HCT116 (cell line): Measurements from ENCODE around the gene SHOC2. TPM values are rescaled to one million over a fixed set of nuclear protein-coding genes. Genes with fewer than 3 reads are reported as not detected.

Experiments
- ATAC-seq: fragments of 200-7000 bp; cut with Tn5 transposase; 2 replicates; pipeline ENCODE4 v1.9.1; 2020; ENCODE audit warnings: mild to moderate bottlenecking, moderate library complexity
- BruUV-seq: library from RNA; stranded (reverse); fragments of 400-500 nt; replicated peaks from 2 replicates; lab custom pipeline; 2021; lab: Mats Ljungman, UMichigan
- CTCF ChIA-PET: fragments of 300-600 bp; sonication (Branson Sonifier 250); formaldehyde crosslinking; loops from one replicate; lab custom pipeline; 2021; ENCODE audit warnings: antibody characterized with exemption; lab: Charles Lee
- POLR2A ChIA-PET: fragments of 300-600, 350-600 bp; sonication (Branson Sonifier 250); formaldehyde crosslinking; loops from one replicate; lab custom pipeline; 2021; ENCODE audit warnings: antibody characterized with exemption; lab: Charles Lee
- RAD21 ChIA-PET, 2 experiments: fragments of 300-600 bp; sonication (Branson Sonifier 250); formaldehyde crosslinking; loops; one replicate each; lab custom pipeline; 2023; ENCODE audit warnings: low total read pairs in 2 of 2; ENCODE audit not compliant: uncharacterized antibody in 2 of 2, unreplicated experiment in 2 of 2, low non-redundant PET in 1 of 2; lab: Charles Lee
- DNase-seq: peaks from one replicate; pipeline ENCODE4 v3.0.0-alpha.2; 2010; ENCODE audit warnings: low read depth, low spot score
- H2AFZ ChIP-seq: fragments of 200-600 bp; shearing (Covaris generic), sonication (generic); 2 replicates; pipeline ENCODE4 v1.6.1; 2017; ENCODE audit warnings: low read depth, mixed run types, mixed read lengths, antibody characterized with exemption, low read length; ENCODE audit not compliant: poor library complexity, severe bottlenecking
- H3K27ac ChIP-seq: 2 replicates; pipeline ENCODE4 v1.5.1; 2012; ENCODE audit warnings: low read depth, low read length
- H3K27me3 ChIP-seq: fragments of 200-600 bp; sonication (generic); 2 replicates; pipeline ENCODE4 v1.6.1; 2016; ENCODE audit warnings: mixed run types, low read length, mixed read lengths; ENCODE audit not compliant: insufficient read depth
- H3K36me3 ChIP-seq, 2 experiments: fragments of 200-500 bp in 1 of 2; fragments of 200-600 bp in 1 of 2; sonication (Bioruptor generic) in 1 of 2; sonication (generic) in 1 of 2; 2 replicates each; pipeline versions ENCODE4 v1.5.1 to v1.6.1; 2014 to 2016; ENCODE audit warnings: low read length in 2 of 2, inconsistent platforms in 1 of 2, mixed read lengths in 1 of 2, mixed run types in 1 of 2; ENCODE audit not compliant: insufficient read depth in 2 of 2, control insufficient read depth in 1 of 2
- H3K4me1 ChIP-seq, 2 experiments: fragments of 200-600 bp in 1 of 2; sonication (generic) in 1 of 2; 2 replicates each; pipeline versions ENCODE4 v1.5.1 to v1.6.1; 2012 to 2017; ENCODE audit warnings: low read length in 2 of 2, inconsistent platforms in 1 of 2, mild to moderate bottlenecking in 1 of 2, mixed read lengths in 1 of 2, mixed run types in 1 of 2, moderate library complexity in 1 of 2; ENCODE audit not compliant: insufficient read depth in 2 of 2, control insufficient read depth in 1 of 2
- H3K4me2 ChIP-seq: fragments of 200-600 bp; sonication (generic); 2 replicates; pipeline ENCODE4 v1.6.1; 2017; ENCODE audit warnings: mixed run types, low read length, mixed read lengths
- H3K4me3 ChIP-seq, 2 experiments: fragments of 200-600 bp in 1 of 2; sonication (generic) in 1 of 2; replicated peaks in 1 of 2; 2 replicates each; pipeline ENCODE4 v1.5.1; 2011 to 2016; ENCODE audit warnings: low read length in 2 of 2, control low read depth in 1 of 2, low read depth in 1 of 2, mild to moderate bottlenecking in 1 of 2, mixed read lengths in 1 of 2, mixed run types in 1 of 2
- H3K79me2 ChIP-seq: fragments of 200-600 bp; sonication (generic); 2 replicates; pipeline ENCODE4 v1.6.1; 2017; ENCODE audit warnings: mild to moderate bottlenecking, mixed run types, low read length, moderate library complexity, mixed read lengths; ENCODE audit not compliant: insufficient read depth
- H3K9ac ChIP-seq: fragments of 200-600 bp; sonication (generic); 2 replicates; pipeline ENCODE4 v1.6.1; 2016; ENCODE audit warnings: low read length, mixed read lengths
- H3K9me2 ChIP-seq: fragments of 200-600 bp; sonication (generic), shearing (Covaris generic); 2 replicates; pipeline ENCODE4 v1.6.1; 2017; ENCODE audit warnings: mixed run types, mild to moderate bottlenecking, moderate library complexity; ENCODE audit not compliant: insufficient read depth
- H3K9me3 ChIP-seq, 2 experiments: fragments of 200-500 bp in 1 of 2; fragments of 200-600 bp in 1 of 2; sonication (Bioruptor generic) in 1 of 2; sonication (generic) in 1 of 2; 2 replicates each; pipeline ENCODE4 v1.6.1; 2014 to 2017; ENCODE audit warnings: low read length in 2 of 2, mixed read lengths in 2 of 2, inconsistent platforms in 1 of 2, low read depth in 1 of 2, mild to moderate bottlenecking in 1 of 2, mixed run types in 1 of 2, moderate library complexity in 1 of 2; ENCODE audit not compliant: control insufficient read depth in 1 of 2, insufficient read depth in 1 of 2
- H4K20me1 ChIP-seq: fragments of 200-600 bp; sonication (generic), shearing (Covaris generic); 2 replicates; pipeline ENCODE4 v1.6.1; 2017; ENCODE audit warnings: mixed run types, mild to moderate bottlenecking, moderate library complexity; ENCODE audit not compliant: insufficient read depth
- CBX3 ChIP-seq: IDR thresholded peaks from 2 replicates; pipeline ENCODE4 v1.6.1; 2012; ENCODE audit warnings: low read depth
- EZH2 ChIP-seq: fragments of 200-600 bp; sonication (generic); IDR thresholded peaks from 2 replicates; pipeline ENCODE4 v1.6.1; 2017; ENCODE audit warnings: antibody characterized with exemption, mixed run types
- JUND ChIP-seq: IDR thresholded peaks from 2 replicates; pipeline ENCODE4 v1.6.1; 2012
- POLR2AphosphoS5 ChIP-seq: IDR thresholded peaks from 2 replicates; pipeline ENCODE4 v1.6.1; 2011; ENCODE audit warnings: mild to moderate bottlenecking, low read depth, low read length, moderate library complexity
- RAD21 ChIP-seq: IDR thresholded peaks from 2 replicates; pipeline ENCODE4 v1.6.1; 2012; ENCODE audit warnings: low read depth, mild to moderate bottlenecking
- SIN3A ChIP-seq: IDR thresholded peaks from 2 replicates; pipeline ENCODE4 v1.6.1; 2012; ENCODE audit warnings: low read depth
- SP1 ChIP-seq: IDR thresholded peaks from 2 replicates; pipeline ENCODE4 v1.6.1; 2012; ENCODE audit warnings: low read depth
- SRF ChIP-seq: IDR thresholded peaks from 2 replicates; pipeline ENCODE4 v1.6.1; 2012; ENCODE audit warnings: low read depth
- TCF7L2 ChIP-seq: IDR thresholded peaks from 2 replicates; pipeline ENCODE4 v1.7.0; 2011; ENCODE audit warnings: borderline replicate concordance, inconsistent platforms; ENCODE audit not compliant: insufficient read depth, insufficient read length; ENCODE audit errors: extremely low read depth
- YY1 ChIP-seq: IDR thresholded peaks from 2 replicates; pipeline ENCODE4 v1.6.1; 2011; ENCODE audit warnings: low read length, low read depth, moderate library complexity, mild to moderate bottlenecking; ENCODE audit not compliant: insufficient replicate concordance; ENCODE audit errors: extremely low read depth
- ZFX ChIP-seq: fragments of 450-650 bp; IDR thresholded peaks from 2 replicates; pipeline ENCODE4 v1.6.1; 2017
- ZNF274 ChIP-seq: fragments of 200-500 bp; sonication (Bioruptor generic); IDR thresholded peaks from 2 replicates; pipeline ENCODE4 v1.6.1; 2014; ENCODE audit warnings: mild to moderate bottlenecking, low read depth, low read length, inconsistent platforms
- intact Hi-C: fragments of 100-400 bp; cut with micrococcal nuclease; formaldehyde crosslinking; loops from 2 replicates; pipeline ENCODE4 v1.10.0; 2022
- total RNA-seq: library from RNA; stranded (reverse); gene quantifications from one replicate; pipeline ENCODE4 v1.2.1, GENCODE V29; 2021; ENCODE audit not compliant: unreplicated experiment
- TF ChIP-seq, protein P1 (sequence below), 3 experiments: fragments of 200-600 bp in 1 of 3; sonication (generic) in 1 of 3; IDR thresholded peaks in 2 of 3; conservative IDR thresholded peaks in 1 of 3; 2 replicates each; pipeline ENCODE4 v1.5.1; 2012 to 2017; ENCODE audit warnings: low read depth in 2 of 3, low read length in 2 of 3, antibody characterized with exemption in 1 of 3, borderline replicate concordance in 1 of 3, control low read depth in 1 of 3, mild to moderate bottlenecking in 1 of 3, mixed read lengths in 1 of 3, mixed run types in 1 of 3, moderate library complexity in 1 of 3; ENCODE audit not compliant: insufficient read depth in 1 of 3
- TF ChIP-seq, protein P2 (sequence below): IDR thresholded peaks from 2 replicates; pipeline ENCODE4 v1.6.1; 2012
- TF ChIP-seq, protein P3 (sequence below): IDR thresholded peaks from 2 replicates; pipeline ENCODE4 v1.6.1; 2011; ENCODE audit warnings: mild to moderate bottlenecking, low read length, moderate library complexity; ENCODE audit not compliant: insufficient replicate concordance; ENCODE audit errors: extremely low read depth

Gene SHOC2
- total RNA-seq, 1 experiment from 2014 or later, result 39.5 TPM

GRCh38 chr10:110985497-110986275 is 66.3 kb downstream of the SHOC2 start:
- Histone ChIP-seq H3K36me3 (no peaks in the 10 kb centered on the region), H3K9ac (no peak overlapping the region), H2AFZ (no peak overlapping the region), H3K27me3 (no peaks in the 10 kb centered on the region), H3K9me2 (no peaks in the 10 kb centered on the region)
- no peak for ATAC-seq
- POLR2A ChIA-PET, result no interaction called here
- no peak for TF ChIP-seq EZH2
- no peak for TF ChIP-seq ZNF274
- TF ChIP-seq RAD21, result no peak
- TF ChIP-seq, protein P1, sequence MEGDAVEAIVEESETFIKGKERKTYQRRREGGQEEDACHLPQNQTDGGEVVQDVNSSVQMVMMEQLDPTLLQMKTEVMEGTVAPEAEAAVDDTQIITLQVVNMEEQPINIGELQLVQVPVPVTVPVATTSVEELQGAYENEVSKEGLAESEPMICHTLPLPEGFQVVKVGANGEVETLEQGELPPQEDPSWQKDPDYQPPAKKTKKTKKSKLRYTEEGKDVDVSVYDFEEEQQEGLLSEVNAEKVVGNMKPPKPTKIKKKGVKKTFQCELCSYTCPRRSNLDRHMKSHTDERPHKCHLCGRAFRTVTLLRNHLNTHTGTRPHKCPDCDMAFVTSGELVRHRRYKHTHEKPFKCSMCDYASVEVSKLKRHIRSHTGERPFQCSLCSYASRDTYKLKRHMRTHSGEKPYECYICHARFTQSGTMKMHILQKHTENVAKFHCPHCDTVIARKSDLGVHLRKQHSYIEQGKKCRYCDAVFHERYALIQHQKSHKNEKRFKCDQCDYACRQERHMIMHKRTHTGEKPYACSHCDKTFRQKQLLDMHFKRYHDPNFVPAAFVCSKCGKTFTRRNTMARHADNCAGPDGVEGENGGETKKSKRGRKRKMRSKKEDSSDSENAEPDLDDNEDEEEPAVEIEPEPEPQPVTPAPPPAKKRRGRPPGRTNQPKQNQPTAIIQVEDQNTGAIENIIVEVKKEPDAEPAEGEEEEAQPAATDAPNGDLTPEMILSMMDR (IDR thresholded peaks at IDR 0.05 in 2 of 3, conservative IDR thresholded peaks at IDR 0.05 in 1 of 3; ENCODE audit: borderline replicate concordance in 1 of 3, insufficient read depth in 1 of 3, low read depth in 2 of 3, low read length in 2 of 3), result no peak
- TF ChIP-seq, protein P2, sequence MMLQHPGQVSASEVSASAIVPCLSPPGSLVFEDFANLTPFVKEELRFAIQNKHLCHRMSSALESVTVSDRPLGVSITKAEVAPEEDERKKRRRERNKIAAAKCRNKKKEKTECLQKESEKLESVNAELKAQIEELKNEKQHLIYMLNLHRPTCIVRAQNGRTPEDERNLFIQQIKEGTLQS, result no peak
- TF ChIP-seq, all 23 proteins: peak for 0
- ChIA-PET RAD21 (no interaction called here), CTCF (no interaction called here)
- Histone ChIP-seq H4K20me1 (peaks cover 14% of the 10 kb centered on the region), H3K79me2 (peaks cover 29% of the 10 kb centered on the region; the same call in 1 of the 2 replicates), H3K4me1 (no peaks in the 10 kb centered on the region), H3K4me3 (no peak overlapping the region), H3K27ac (no peak overlapping the region), H3K9me3 (no peaks in the 10 kb centered on the region), H3K4me2 (no peak overlapping the region)
- no peak for DNase-seq
- intact Hi-C loops, result no loop called here
- no TSS peak for BruUV-seq

- Histone ChIP-seq H3K9me2 (no peaks in the 10 kb centered on the region), H3K27ac (no peak overlapping the region), H3K79me2 (peaks cover 12% of the 10 kb centered on the region; the same call in 1 of the 2 replicates), H2AFZ (no peak overlapping the region), H3K4me1 (no peaks in the 10 kb centered on the region), H3K4me2 (no peak overlapping the region), H3K9me3 (no peaks in the 10 kb centered on the region), H4K20me1 (peaks cover 10% of the 10 kb centered on the region; the same call in 1 of the 2 replicates), H3K4me3 (no peak overlapping the region), H3K9ac (no peak overlapping the region), H3K27me3 (no peaks in the 10 kb centered on the region), H3K36me3 (no peaks in the 10 kb centered on the region)
- intact Hi-C loops, result no loop called here
- RAD21 ChIA-PET, result no interaction called here
- DNase-seq, result no peak
- no peak for ATAC-seq
- CTCF ChIA-PET, result no interaction called here
- POLR2A ChIA-PET, result no interaction called here
- BruUV-seq, result no TSS peak
- TF ChIP-seq, protein P2, result no peak
- no peak for TF ChIP-seq YY1
- TF ChIP-seq CBX3, result no peak
- TF ChIP-seq EZH2, result no peak
- no peak for TF ChIP-seq POLR2AphosphoS5
- no peak for TF ChIP-seq ZFX
- TF ChIP-seq JUND, result no peak
- TF ChIP-seq RAD21, result no peak
- no peak for TF ChIP-seq SRF
- TF ChIP-seq TCF7L2, result no peak
- TF ChIP-seq SP1, result no peak
- TF ChIP-seq, protein P3, sequence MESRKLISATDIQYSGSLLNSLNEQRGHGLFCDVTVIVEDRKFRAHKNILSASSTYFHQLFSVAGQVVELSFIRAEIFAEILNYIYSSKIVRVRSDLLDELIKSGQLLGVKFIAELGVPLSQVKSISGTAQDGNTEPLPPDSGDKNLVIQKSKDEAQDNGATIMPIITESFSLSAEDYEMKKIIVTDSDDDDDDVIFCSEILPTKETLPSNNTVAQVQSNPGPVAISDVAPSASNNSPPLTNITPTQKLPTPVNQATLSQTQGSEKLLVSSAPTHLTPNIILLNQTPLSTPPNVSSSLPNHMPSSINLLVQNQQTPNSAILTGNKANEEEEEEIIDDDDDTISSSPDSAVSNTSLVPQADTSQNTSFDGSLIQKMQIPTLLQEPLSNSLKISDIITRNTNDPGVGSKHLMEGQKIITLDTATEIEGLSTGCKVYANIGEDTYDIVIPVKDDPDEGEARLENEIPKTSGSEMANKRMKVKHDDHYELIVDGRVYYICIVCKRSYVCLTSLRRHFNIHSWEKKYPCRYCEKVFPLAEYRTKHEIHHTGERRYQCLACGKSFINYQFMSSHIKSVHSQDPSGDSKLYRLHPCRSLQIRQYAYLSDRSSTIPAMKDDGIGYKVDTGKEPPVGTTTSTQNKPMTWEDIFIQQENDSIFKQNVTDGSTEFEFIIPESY, result no peak
- no peak for TF ChIP-seq SIN3A
These were observed 69.6 kb downstream of the SHOC2 start for GRCh38 chr10:110989016-110989415.
